Activated CD4-positive, alpha-beta T cell treated with anti-CD3 and anti-CD28 coated beads for 1 hour (primary cell): ENCODE results near the gene MYH11.
"Not testable (repeated sequence)": the region's sequence is repeated elsewhere in the genome, so short reads cannot be mapped to it uniquely, and the experiment has no call there.

ENCODE experiments used
- DNase-seq: peaks from one replicate; pipeline ENCODE4 v3.0.0-alpha.2; 2020

Gene MYH11

GRCh38 chr16:15655561-15655960 is 201.3 kb downstream of the MYH11 start:
- DNase-seq, result not testable (repeated sequence)

- DNase-seq, result no peak
Observed at GRCh38 chr16:15654591-15654990, 202.2 kb downstream of the MYH11 start.

DNA sequence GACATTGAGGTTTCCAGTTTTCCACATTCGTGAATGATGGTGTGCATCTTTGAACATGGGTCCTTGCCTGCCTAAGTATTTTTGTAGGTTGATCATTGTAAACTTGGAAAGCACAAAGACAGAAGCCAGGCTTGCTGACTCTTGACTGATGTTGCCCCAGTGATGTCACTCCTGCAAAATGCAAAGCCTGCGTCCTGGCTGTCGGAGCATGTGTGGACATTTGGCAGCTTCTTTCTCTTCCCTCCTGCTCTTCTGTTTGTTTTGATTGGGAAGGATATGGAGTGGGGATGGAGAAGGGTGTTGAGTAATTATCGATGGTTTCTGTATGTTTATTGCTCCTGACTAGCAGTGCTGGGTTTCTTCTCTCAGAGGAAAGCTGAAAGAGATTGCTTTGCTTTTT is 203.6 kb downstream of the MYH11 start:
- no peak for DNase-seq
